Trophoblast cell (in vitro differentiated cells and primary cell): ENCODE data around the gene CCDC102A.

Experiments
- DNase-seq, 2 donors: peaks; one replicate each; pipeline ENCODE4 v3.0.0-alpha.2; 2016
- H2AFZ ChIP-seq: 2 replicates; pipeline ENCODE4 v1.6.1; 2013; ENCODE audit warnings: low read length, moderate library complexity, mild to moderate bottlenecking; ENCODE audit not compliant: insufficient read depth, poor library complexity
- H2AK5ac ChIP-seq: 2 replicates; pipeline ENCODE4 v1.6.1; 2013; ENCODE audit warnings: mild to moderate bottlenecking, low read length
- H2BK120ac ChIP-seq: 2 replicates; pipeline ENCODE4 v1.6.1; 2013; ENCODE audit warnings: low read length, mild to moderate bottlenecking, moderate library complexity; ENCODE audit not compliant: insufficient read depth, poor library complexity
- H2BK12ac ChIP-seq: 2 replicates; pipeline ENCODE4 v1.6.1; 2013; ENCODE audit warnings: mild to moderate bottlenecking, low read length, moderate library complexity
- H2BK5ac ChIP-seq: 2 replicates; pipeline ENCODE4 v1.6.1; 2013; ENCODE audit warnings: low read length, low read depth, moderate library complexity, mild to moderate bottlenecking; ENCODE audit not compliant: poor library complexity
- H3K14ac ChIP-seq: 2 replicates; pipeline ENCODE4 v1.6.1; 2013; ENCODE audit warnings: mild to moderate bottlenecking, low read length
- H3K18ac ChIP-seq: 2 replicates; pipeline ENCODE4 v1.6.1; 2013; ENCODE audit warnings: mild to moderate bottlenecking, low read length
- H3K23ac ChIP-seq: 2 replicates; pipeline ENCODE4 v1.6.1; 2013; ENCODE audit warnings: low read length
- H3K27ac ChIP-seq: 2 replicates; pipeline ENCODE4 v1.5.1; 2013; ENCODE audit warnings: low read depth, mild to moderate bottlenecking, inconsistent platforms, low read length, moderate library complexity
- H3K27me3 ChIP-seq: 2 replicates; pipeline ENCODE4 v1.6.1; 2013; ENCODE audit warnings: inconsistent platforms, mild to moderate bottlenecking, low read length, moderate library complexity; ENCODE audit not compliant: insufficient read depth
- H3K36me3 ChIP-seq, 2 experiments: 1 replicate in 1 of 2; 2 replicates in 1 of 2; pipeline ENCODE4 v1.6.1; 2013; ENCODE audit warnings: low read length in 2 of 2, mild to moderate bottlenecking in 2 of 2, moderate library complexity in 1 of 2; ENCODE audit not compliant: insufficient read depth in 2 of 2, control insufficient read depth in 1 of 2
- H3K4ac ChIP-seq: 2 replicates; pipeline ENCODE4 v1.6.1; 2013; ENCODE audit warnings: low read depth, mild to moderate bottlenecking, low read length, moderate library complexity
- H3K4me1 ChIP-seq, 2 experiments: 1 replicate in 1 of 2; 2 replicates in 1 of 2; pipeline ENCODE4 v1.6.1; 2013; ENCODE audit warnings: low read length in 2 of 2, mild to moderate bottlenecking in 2 of 2, moderate library complexity in 1 of 2; ENCODE audit not compliant: insufficient read depth in 2 of 2, control insufficient read depth in 1 of 2
- H3K4me2 ChIP-seq: 2 replicates; pipeline ENCODE4 v1.6.1; 2013; ENCODE audit warnings: inconsistent platforms, mild to moderate bottlenecking, low read length, moderate library complexity
- H3K4me3 ChIP-seq: 2 replicates; pipeline ENCODE4 v1.5.1; 2013; ENCODE audit warnings: mild to moderate bottlenecking, low read depth, low read length, inconsistent platforms
- H3K79me1 ChIP-seq: one replicate; pipeline ENCODE4 v1.6.1; 2013; ENCODE audit warnings: low read length
- H3K79me2 ChIP-seq: 2 replicates; pipeline ENCODE4 v1.6.1; 2013; ENCODE audit warnings: low read length, mild to moderate bottlenecking; ENCODE audit not compliant: control insufficient read depth, insufficient read depth, poor library complexity
- H3K9ac ChIP-seq: 2 replicates; pipeline ENCODE4 v1.6.1; 2013; ENCODE audit warnings: mild to moderate bottlenecking, low read length
- H3K9me3 ChIP-seq: 2 replicates; pipeline ENCODE4 v1.6.1; 2013; ENCODE audit warnings: low read depth, mild to moderate bottlenecking, control low read depth, inconsistent platforms, low read length; ENCODE audit not compliant: insufficient read depth
- H4K12ac ChIP-seq: 2 replicates; pipeline ENCODE4 v1.6.1; 2013; ENCODE audit warnings: low read depth, mild to moderate bottlenecking, low read length, moderate library complexity
- H4K8ac ChIP-seq: 2 replicates; pipeline ENCODE4 v1.6.1; 2013; ENCODE audit warnings: low read depth, mild to moderate bottlenecking, low read length, moderate library complexity
- H4K91ac ChIP-seq: one replicate; pipeline ENCODE4 v1.6.1; 2013; ENCODE audit warnings: low read depth, mild to moderate bottlenecking, low read length, moderate library complexity
- WGBS: extraction: QIAGEN DNeasy Blood & Tissue Kit; methylation state at CpG from one replicate; pipeline ENCODE4 v1.1.7; 2013; ENCODE audit warnings: missing lambda C conversion rate; ENCODE audit not compliant: insufficient read length, insufficient coverage; ENCODE audit errors: extremely low coverage; 5-methylcytosine and 5-hydroxymethylcytosine counted together

CCDC102A gene

GRCh38 chr16:57462978-57463362 lies 73.4 kb downstream of the CCDC102A start:
- peak overlapping the region; percentile 52 for H4K12ac ChIP-seq
- peak overlapping the region; percentile 90 for H3K18ac ChIP-seq
- H4K91ac ChIP-seq: peak overlapping the region; percentile 82
- peak overlapping the region; percentile 45 for H3K14ac ChIP-seq
- H3K27ac ChIP-seq: peak overlapping the region; percentile 12
- DNase-seq: peak in 1 of 2 donors; percentile 13
- no CpG with 5 or more reads among the region's 16 CpGs for WGBS
- peaks cover 31 to 55% of the 10 kb centered on the region in 2 experiments for H3K36me3 ChIP-seq
- peaks cover 5% of the 10 kb centered on the region for H3K79me1 ChIP-seq
- peak overlapping the region; percentile 65 for H3K9ac ChIP-seq
- H3K4me3 ChIP-seq: peak overlapping the region; percentile 92
- H3K4me1 ChIP-seq: peaks cover 6 to 9% of the 10 kb centered on the region in 2 experiments
- peak overlapping the region; percentile 85 for H2BK5ac ChIP-seq
- no peak overlapping the region for H3K23ac ChIP-seq
- H3K9me3 ChIP-seq: no peaks in the 10 kb centered on the region
- H2AK5ac ChIP-seq: peak overlapping the region; percentile 98
- H2BK120ac ChIP-seq: peak overlapping the region; percentile 79
- peaks cover 11% of the 10 kb centered on the region for H3K79me2 ChIP-seq
- H3K4ac ChIP-seq: peak overlapping the region; percentile 99
- H2BK12ac ChIP-seq: peak overlapping the region; percentile 78
- H4K8ac ChIP-seq: peak overlapping the region; percentile 93
- no peaks in the 10 kb centered on the region for H3K27me3 ChIP-seq
- peak overlapping the region; percentile 65 for H3K4me2 ChIP-seq
- peak overlapping the region; percentile 53 for H2AFZ ChIP-seq

GRCh38 chr16:57462209-57462977 lies 74.0 kb downstream of the CCDC102A start, which contains the start of gene POLR2C:
TSS of gene POLR2C (plus strand) at chr16:57462679. CDS start at chr16:57462725, 46 bp downstream.
- Histone ChIP-seq H4K8ac (peak within 1 kb of the TSS; percentile 93), H2AK5ac (peak within 1 kb of the TSS; percentile 98), H3K4me2 (peak within 1 kb of the TSS; percentile 65), H4K12ac (peak within 1 kb of the TSS; percentile 52), H3K9ac (peak within 1 kb of the TSS; percentile 86), H3K79me1 (peaks cover 5% of the 10 kb centered on the region), H2BK120ac (peak within 1 kb of the TSS; percentile 79), H3K27ac (peak within 1 kb of the TSS; percentile 12), H3K4me1 (peaks cover 10 to 12% of the 10 kb centered on the region in 2 experiments), H3K23ac (no peak within 1 kb of the TSS), H3K79me2 (peaks cover 11% of the 10 kb centered on the region), H2AFZ (peak within 1 kb of the TSS; percentile 53), H2BK12ac (peak within 1 kb of the TSS; percentile 78), H3K14ac (peak within 1 kb of the TSS; percentile 45), H4K91ac (peak within 1 kb of the TSS; percentile 82), H3K4ac (peak within 1 kb of the TSS; percentile 99), H3K4me3 (peak within 1 kb of the TSS; percentile 92), H2BK5ac (peak within 1 kb of the TSS; percentile 85), H3K18ac (peak within 1 kb of the TSS; percentile 90), H3K36me3 (peaks cover 33 to 60% of the 10 kb centered on the region in 2 experiments), H3K27me3 (no peaks in the 10 kb centered on the region), H3K9me3 (no peaks in the 10 kb centered on the region)
- peak; percentile 85 to 98 for DNase-seq
- no CpG with 5 or more reads among the region's 47 CpGs for whole genome bisulfite sequencing
